Left lung (tissue), 10 donors: ENCODE results near the gene CELF4. TPM values are rescaled to one million over a fixed set of nuclear protein-coding genes. Genes with fewer than 3 reads are reported as not detected.

Source experiments
- ATAC-seq: fragments of 200-7000 bp; cut with Tn5 transposase; one replicate; pipeline ENCODE4 v1.9.1; 2020; ENCODE audit warnings: moderate library complexity
- DNase-seq, 4 donors: peaks; one replicate each; pipeline ENCODE4 v3.0.0-alpha.2; 2013 to 2020
- H3K27ac ChIP-seq, 2 donors: fragments of 200-600 bp; sonication (generic) in 1 of 2; one replicate each; pipeline versions ENCODE4 v1.5.0 to v1.8.0; 2020 to 2021
- H3K27me3 ChIP-seq, 2 donors: fragments of 200-600 bp; sonication (generic) in 1 of 2; one replicate each; pipeline versions ENCODE4 v1.5.0 to v1.8.0; 2020 to 2021
- H3K36me3 ChIP-seq, 2 donors: fragments of 200-600 bp; sonication (generic) in 1 of 2; one replicate each; pipeline versions ENCODE4 v1.5.0 to v1.8.0; 2020 to 2021
- H3K4me1 ChIP-seq, 2 donors: fragments of 200-600 bp; one replicate each; pipeline ENCODE4 v1.8.0; 2021
- H3K4me3 ChIP-seq, 2 donors: fragments of 200-600 bp; sonication (generic) in 1 of 2; one replicate each; pipeline versions ENCODE4 v1.5.0 to v1.8.0; 2020 to 2021; ENCODE audit warnings: mild to moderate bottlenecking in 1 of 2
- H3K9me3 ChIP-seq, 2 donors: fragments of 200-600 bp; sonication (generic) in 1 of 2; one replicate each; pipeline versions ENCODE4 v1.5.0 to v1.8.0; 2020 to 2021
- intact Hi-C, 2 donors: fragments of 100-400 bp; cut with DNase I; formaldehyde crosslinking; loops; one replicate each; pipeline versions ENCODE4 v1.11.2 to v1.14.2; 2022
- polyA plus RNA-seq, 6 donors: library from polyadenylated mRNA; unstranded; fragments of 120-200 nt; gene quantifications; one replicate each; pipeline ENCODE4 v1.2.1, GENCODE V29; 2013; ENCODE audit not compliant: insufficient read length in 6 of 6
- total RNA-seq, 2 donors: library from RNA; stranded (reverse); fragmentation: NEBNext Ultra II Directional; extraction: Animal tissue kit (Norgen Biotek cat#: 25700); gene quantifications; one replicate each; pipeline ENCODE4 v1.2.1, GENCODE V29; 2021
- TF ChIP-seq, protein P1 (sequence below), 2 donors: fragments of 200-600 bp; sonication (generic) in 1 of 2; IDR thresholded peaks; one replicate each; pipeline versions ENCODE4 v1.5.0 to v1.8.0; 2021; ENCODE audit warnings: antibody characterized with exemption in 2 of 2
- donor health status: DM: no; HTN: yes; CAD: no.
- donor health status: DM: no; HTN: no; CAD: no.

Gene CELF4
- total and polyA plus RNA-seq, 8 donors, result 1.1 to 10.3 (median 7.4) TPM

DNA sequence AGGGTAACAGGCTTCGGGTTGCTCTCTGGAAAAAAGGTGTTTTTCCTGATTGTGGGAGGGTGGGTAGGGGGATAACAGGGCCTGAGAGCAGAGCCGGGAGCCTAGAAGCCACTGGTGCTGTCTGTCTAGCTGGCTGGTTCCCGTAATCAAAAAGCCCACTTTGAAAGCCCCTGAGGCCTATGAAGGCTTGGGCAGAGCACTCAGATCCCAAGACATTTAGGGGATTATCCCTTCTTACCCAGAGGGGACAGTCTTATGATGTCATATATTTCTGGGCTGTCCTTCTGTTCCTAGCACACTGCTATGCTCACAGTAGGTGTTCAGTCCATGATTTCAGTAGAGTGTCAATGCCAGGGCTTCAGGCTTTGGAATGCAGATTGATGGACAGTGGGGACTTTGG lies 45.1 kb downstream of the CELF4 start:
- Histone ChIP-seq H3K4me1 (no peaks in the 10 kb centered on the region), H3K4me3 (no peak overlapping the region), H3K27ac (no peak overlapping the region), H3K36me3 (no peaks in the 10 kb centered on the region), H3K27me3 (peaks cover 11 to 41% of the 10 kb centered on the region in 2 donors), H3K9me3 (no peaks in the 10 kb centered on the region)
- intact Hi-C loops, result no loop called here
- ATAC-seq (no peak), DNase-seq (no peak)
- TF ChIP-seq, protein P1, sequence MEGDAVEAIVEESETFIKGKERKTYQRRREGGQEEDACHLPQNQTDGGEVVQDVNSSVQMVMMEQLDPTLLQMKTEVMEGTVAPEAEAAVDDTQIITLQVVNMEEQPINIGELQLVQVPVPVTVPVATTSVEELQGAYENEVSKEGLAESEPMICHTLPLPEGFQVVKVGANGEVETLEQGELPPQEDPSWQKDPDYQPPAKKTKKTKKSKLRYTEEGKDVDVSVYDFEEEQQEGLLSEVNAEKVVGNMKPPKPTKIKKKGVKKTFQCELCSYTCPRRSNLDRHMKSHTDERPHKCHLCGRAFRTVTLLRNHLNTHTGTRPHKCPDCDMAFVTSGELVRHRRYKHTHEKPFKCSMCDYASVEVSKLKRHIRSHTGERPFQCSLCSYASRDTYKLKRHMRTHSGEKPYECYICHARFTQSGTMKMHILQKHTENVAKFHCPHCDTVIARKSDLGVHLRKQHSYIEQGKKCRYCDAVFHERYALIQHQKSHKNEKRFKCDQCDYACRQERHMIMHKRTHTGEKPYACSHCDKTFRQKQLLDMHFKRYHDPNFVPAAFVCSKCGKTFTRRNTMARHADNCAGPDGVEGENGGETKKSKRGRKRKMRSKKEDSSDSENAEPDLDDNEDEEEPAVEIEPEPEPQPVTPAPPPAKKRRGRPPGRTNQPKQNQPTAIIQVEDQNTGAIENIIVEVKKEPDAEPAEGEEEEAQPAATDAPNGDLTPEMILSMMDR (IDR thresholded peaks at IDR 0.05), result no peak

- H3K9me3 ChIP-seq, result no peaks in the 10 kb centered on the region
- H3K27ac ChIP-seq, result no peak overlapping the region
- TF ChIP-seq, protein P1 (IDR thresholded peaks at IDR 0.05), result no peak
- ATAC-seq (no peak), DNase-seq (no peak)
- H3K4me3 ChIP-seq, result no peak overlapping the region
- H3K36me3 ChIP-seq, result no peaks in the 10 kb centered on the region
- no peaks in the 10 kb centered on the region for H3K4me1 ChIP-seq
- intact Hi-C loops, result no loop called here
- peaks cover 4 to 32% of the 10 kb centered on the region in 2 donors for H3K27me3 ChIP-seq
These were observed 46.0 kb downstream of the CELF4 start for GRCh38 chr18:37519510-37520135.

GRCh38 chr18:37516361-37516853 lies 49.2 kb downstream of the CELF4 start:
- Histone ChIP-seq H3K4me3 (no peak overlapping the region), H3K4me1 (no peaks in the 10 kb centered on the region), H3K9me3 (no peaks in the 10 kb centered on the region), H3K27me3 (peaks cover 0 to 4% of the 10 kb centered on the region in 2 donors), H3K36me3 (no peaks in the 10 kb centered on the region), H3K27ac (no peak overlapping the region)
- TF ChIP-seq, protein P1 (IDR thresholded peaks at IDR 0.05), result no peak
- intact Hi-C loops, result no loop called here
- ATAC-seq (no peak), DNase-seq (peak in 1 of 4 donors; percentile 14)

GRCh38 chr18:37514953-37515352 lies 50.6 kb downstream of the CELF4 start:
- TF ChIP-seq, protein P1 (IDR thresholded peaks at IDR 0.05), result no peak
- H3K27ac ChIP-seq, result no peak overlapping the region
- peaks cover 0 to 6% of the 10 kb centered on the region in 2 donors for H3K9me3 ChIP-seq
- intact Hi-C loops, result no loop called here
- no peaks in the 10 kb centered on the region for H3K4me1 ChIP-seq
- DNase-seq, result no peak
- peaks cover 0 to 4% of the 10 kb centered on the region in 2 donors for H3K27me3 ChIP-seq
- no peak for ATAC-seq
- H3K36me3 ChIP-seq, result no peaks in the 10 kb centered on the region
- H3K4me3 ChIP-seq, result no peak overlapping the region

DNA sequence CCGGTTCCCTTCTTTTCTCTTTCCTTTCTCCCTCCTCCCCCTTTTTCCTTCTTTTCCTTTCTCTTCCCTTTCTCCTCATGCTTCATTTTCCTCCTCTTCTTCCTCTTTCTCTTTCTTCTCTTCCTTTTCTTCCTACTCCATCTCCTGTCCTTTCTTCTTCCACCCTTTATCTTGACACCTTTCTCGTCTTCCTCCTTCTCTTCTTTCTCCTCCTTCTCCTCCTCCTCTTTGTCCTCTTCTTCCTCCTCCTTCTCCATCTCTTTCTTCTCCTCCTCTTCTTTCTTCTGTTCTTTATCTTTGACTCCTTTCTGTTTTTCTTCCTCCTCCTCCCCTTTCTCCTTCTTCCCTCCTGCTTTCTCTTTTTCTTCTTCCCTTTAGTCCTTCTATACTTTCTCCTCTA lies 53.2 kb downstream of the CELF4 start:
- TF ChIP-seq, protein P1 (IDR thresholded peaks at IDR 0.05), result no peak
- peaks cover 0 to 12% of the 10 kb centered on the region in 2 donors for H3K9me3 ChIP-seq
- no peak overlapping the region for H3K4me3 ChIP-seq
- H3K27ac ChIP-seq, result no peak overlapping the region
- peaks cover 0 to 4% of the 10 kb centered on the region in 2 donors for H3K27me3 ChIP-seq
- ATAC-seq, result no peak
- DNase-seq, result no peak
- H3K36me3 ChIP-seq, result no peaks in the 10 kb centered on the region
- no peaks in the 10 kb centered on the region for H3K4me1 ChIP-seq
- intact Hi-C loops, result no loop called here
